ENCODE measurements around the gene TNXB.
A peak's percentile ranks its signal among the peaks of the same experiment; 100 is the strongest.

The TNXB gene

DNA sequence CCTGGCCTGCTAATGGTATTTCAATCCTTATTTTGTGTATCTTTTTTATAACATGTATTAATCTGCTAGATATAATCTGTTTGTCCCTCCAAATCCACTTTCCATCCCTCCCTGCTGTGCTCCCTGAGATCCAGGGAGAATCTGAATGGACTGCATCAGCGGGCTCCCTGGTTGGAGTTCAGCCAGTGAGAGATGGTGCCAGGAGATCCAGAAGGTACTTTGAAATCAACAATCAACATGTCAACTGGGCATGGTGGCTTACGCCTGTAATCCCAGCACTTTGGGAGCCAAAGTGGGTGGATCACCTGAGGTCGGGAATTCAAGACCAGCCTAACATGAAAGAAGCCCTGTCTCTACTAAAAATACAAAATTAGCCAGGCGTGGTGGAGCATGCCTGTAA is 14.5 kb upstream of the TNXB start:
- Histone ChIP-seq H3K4ac (ENCODE audit: low read length) (no peak overlapping the region), H3K36me3 (replicated peaks in 1 of 2; ENCODE audit: control insufficient read depth in 2 of 2, insufficient read depth in 2 of 2, low read length in 2 of 2) (peaks cover 31 to 69% of the 10 kb centered on the region in 2 donors), H4K8ac (ENCODE audit: low read depth, low read length) (no peak overlapping the region), H2BK15ac (ENCODE audit: low read length) (no peak overlapping the region), H3K9me3 (replicated peaks in 1 of 2; ENCODE audit: control insufficient read depth in 2 of 2, insufficient read depth in 1 of 2, low read depth in 1 of 2, low read length in 2 of 2) (no peaks in the 10 kb centered on the region), H3K79me1 (ENCODE audit: low read depth, low read length) (peaks cover 4% of the 10 kb centered on the region), H3K4me1 (ENCODE audit: control insufficient read depth in 2 of 2, insufficient read depth in 1 of 2, low read depth in 1 of 2, low read length in 2 of 2) (peaks cover 8 to 15% of the 10 kb centered on the region in 2 donors), H3K4me2 (ENCODE audit: insufficient read depth, low read length, poor library complexity, severe bottlenecking) (no peak overlapping the region), H3K23ac (ENCODE audit: low read depth, low read length, poor library complexity) (no peak overlapping the region), H3K18ac (ENCODE audit: low read length) (no peak overlapping the region), H3K4me3 (ENCODE audit: low read length in 2 of 2) (no peak overlapping the region), H2BK12ac (ENCODE audit: low read length) (no peak overlapping the region), H3K9ac (ENCODE audit: low read depth, low read length, poor library complexity) (no peak overlapping the region), H3K14ac (ENCODE audit: low read length) (no peak overlapping the region), H3K27ac (replicated peaks; ENCODE audit: low read length) (no peak overlapping the region), H2AK5ac (ENCODE audit: low read depth, low read length) (no peak overlapping the region), H2BK120ac (ENCODE audit: low read depth, low read length) (no peak overlapping the region), H4K91ac (ENCODE audit: low read depth, low read length, poor library complexity) (no peak overlapping the region), H2AFZ (ENCODE audit: low read length) (no peak overlapping the region), H2BK5ac (ENCODE audit: low read length) (no peak overlapping the region), H3K27me3 (ENCODE audit: control insufficient read depth in 3 of 3, insufficient read depth in 3 of 3, low read depth in 1 of 3, low read length in 3 of 3) (no peaks in the 10 kb centered on the region)
- no peak for DNase-seq (ENCODE audit: low spot score)
- no CpG with 5 or more reads among the region's 4 CpGs for WGBS, 2 donors (ENCODE audit: extremely low coverage in 2 of 2, insufficient read length in 2 of 2, insufficient replicate concordance in 1 of 2)

DNA sequence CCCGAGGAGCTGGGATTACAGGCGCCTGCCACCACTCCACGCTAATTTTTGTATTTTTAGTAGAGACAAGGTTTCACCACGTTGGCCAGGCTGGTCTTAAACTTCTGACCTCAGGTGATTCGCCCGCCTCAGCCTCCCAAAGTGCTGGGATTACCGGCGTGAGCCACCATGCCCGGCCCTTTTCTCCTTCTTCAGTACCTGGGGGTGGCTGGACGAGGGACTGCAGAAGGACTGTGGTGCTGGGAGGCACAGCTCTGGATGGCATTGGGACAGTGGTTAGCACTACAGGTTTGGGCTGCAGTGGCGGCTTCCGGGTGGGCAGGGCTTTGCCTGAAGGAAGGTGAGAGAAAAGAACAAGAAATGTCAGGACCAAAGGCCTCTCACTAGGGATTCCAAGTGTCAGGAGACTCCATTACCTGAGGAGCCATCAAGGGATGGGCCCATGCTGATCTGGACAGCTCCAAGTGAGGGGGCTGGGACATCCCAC is 11.5 kb upstream of the TNXB start:
- Histone ChIP-seq H2AK5ac (ENCODE audit: low read depth, low read length) (no peak overlapping the region), H3K27ac (replicated peaks; ENCODE audit: low read length) (no peak overlapping the region), H3K23ac (ENCODE audit: low read depth, low read length, poor library complexity) (no peak overlapping the region), H2BK120ac (ENCODE audit: low read depth, low read length) (no peak overlapping the region), H2AFZ (ENCODE audit: low read length) (no peak overlapping the region), H3K4me1 (ENCODE audit: control insufficient read depth in 2 of 2, insufficient read depth in 1 of 2, low read depth in 1 of 2, low read length in 2 of 2) (peaks cover 0 to 5% of the 10 kb centered on the region in 2 donors), H3K4me3 (ENCODE audit: low read length in 2 of 2) (no peak overlapping the region), H3K79me1 (ENCODE audit: low read depth, low read length) (peaks cover 5% of the 10 kb centered on the region), H3K9ac (ENCODE audit: low read depth, low read length, poor library complexity) (no peak overlapping the region), H4K8ac (ENCODE audit: low read depth, low read length) (no peak overlapping the region), H2BK12ac (ENCODE audit: low read length) (no peak overlapping the region), H3K18ac (ENCODE audit: low read length) (no peak overlapping the region), H3K27me3 (ENCODE audit: control insufficient read depth in 3 of 3, insufficient read depth in 3 of 3, low read depth in 1 of 3, low read length in 3 of 3) (no peaks in the 10 kb centered on the region), H3K4ac (ENCODE audit: low read length) (no peak overlapping the region), H2BK15ac (ENCODE audit: low read length) (no peak overlapping the region), H4K91ac (ENCODE audit: low read depth, low read length, poor library complexity) (no peak overlapping the region), H3K4me2 (ENCODE audit: insufficient read depth, low read length, poor library complexity, severe bottlenecking) (no peak overlapping the region), H3K14ac (ENCODE audit: low read length) (no peak overlapping the region), H3K9me3 (replicated peaks in 1 of 2; ENCODE audit: control insufficient read depth in 2 of 2, insufficient read depth in 1 of 2, low read depth in 1 of 2, low read length in 2 of 2) (no peaks in the 10 kb centered on the region), H3K36me3 (replicated peaks in 1 of 2; ENCODE audit: control insufficient read depth in 2 of 2, insufficient read depth in 2 of 2, low read length in 2 of 2) (peaks cover 52 to 85% of the 10 kb centered on the region in 2 donors), H2BK5ac (ENCODE audit: low read length) (no peak overlapping the region)
- WGBS, 2 donors (ENCODE audit: extremely low coverage in 2 of 2, insufficient read length in 2 of 2, insufficient replicate concordance in 1 of 2), result no CpG with 5 or more reads among the region's 12 CpGs
- no peak for DNase-seq (ENCODE audit: low spot score)

DNA sequence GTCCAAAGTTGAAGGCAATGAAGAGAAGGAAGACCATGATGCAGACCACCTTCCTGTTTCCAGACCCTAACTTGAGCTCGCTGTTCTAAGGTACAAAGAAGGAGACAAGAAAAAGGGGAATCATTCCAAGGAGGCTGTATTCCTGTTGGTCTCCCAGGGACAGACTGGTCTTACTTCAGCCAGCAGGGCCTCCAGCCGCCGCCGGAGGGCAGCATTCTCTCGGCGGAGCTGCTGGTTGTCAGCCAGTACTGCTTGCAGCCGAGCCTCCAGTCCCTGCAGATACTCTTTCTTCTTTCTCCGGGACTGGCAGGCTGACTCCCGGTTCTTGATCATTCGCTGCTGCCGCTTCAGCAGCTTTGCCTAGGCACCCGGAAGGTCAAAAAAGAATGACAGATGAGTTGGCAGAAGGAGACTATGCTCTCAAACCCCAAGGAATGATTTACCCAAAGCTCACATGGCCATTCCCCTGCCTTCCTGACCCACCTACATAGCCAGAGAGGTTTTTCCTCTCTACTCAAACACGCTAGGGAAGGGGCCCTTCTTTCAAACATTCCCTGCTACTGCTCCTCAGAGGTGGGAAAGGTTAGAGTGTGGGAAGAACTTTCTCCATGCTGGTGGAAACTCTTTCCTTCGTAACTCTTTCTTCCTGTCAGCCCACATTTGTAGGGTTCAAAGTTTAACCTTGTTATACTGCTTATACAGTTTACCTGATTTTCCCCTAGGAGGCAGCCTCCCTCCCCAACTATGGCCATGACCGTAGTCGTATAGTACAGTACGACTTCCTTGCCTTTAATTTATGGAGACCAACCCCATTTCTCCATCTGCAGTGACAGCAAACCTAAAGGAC is 9.9 kb upstream of the TNXB start:
- Histone ChIP-seq H4K91ac (ENCODE audit: low read depth, low read length, poor library complexity) (no peak overlapping the region), H3K4ac (ENCODE audit: low read length) (no peak overlapping the region), H3K36me3 (replicated peaks in 1 of 2; ENCODE audit: control insufficient read depth in 2 of 2, insufficient read depth in 2 of 2, low read length in 2 of 2) (peaks cover 50 to 82% of the 10 kb centered on the region in 2 donors), H4K8ac (ENCODE audit: low read depth, low read length) (no peak overlapping the region), H2BK5ac (ENCODE audit: low read length) (no peak overlapping the region), H3K18ac (ENCODE audit: low read length) (no peak overlapping the region), H3K27ac (replicated peaks; ENCODE audit: low read length) (no peak overlapping the region), H3K79me1 (ENCODE audit: low read depth, low read length) (peaks cover 5% of the 10 kb centered on the region), H3K9ac (ENCODE audit: low read depth, low read length, poor library complexity) (peak overlapping the region; percentile 50), H3K4me2 (ENCODE audit: insufficient read depth, low read length, poor library complexity, severe bottlenecking) (no peak overlapping the region), H3K4me3 (ENCODE audit: low read length in 2 of 2) (no peak overlapping the region), H2BK120ac (ENCODE audit: low read depth, low read length) (no peak overlapping the region), H3K4me1 (ENCODE audit: control insufficient read depth in 2 of 2, insufficient read depth in 1 of 2, low read depth in 1 of 2, low read length in 2 of 2) (peaks cover 0 to 5% of the 10 kb centered on the region in 2 donors), H2AFZ (ENCODE audit: low read length) (peak overlapping the region; percentile 8), H2BK12ac (ENCODE audit: low read length) (no peak overlapping the region), H3K14ac (ENCODE audit: low read length) (no peak overlapping the region), H3K27me3 (ENCODE audit: control insufficient read depth in 3 of 3, insufficient read depth in 3 of 3, low read depth in 1 of 3, low read length in 3 of 3) (no peaks in the 10 kb centered on the region), H3K23ac (ENCODE audit: low read depth, low read length, poor library complexity) (no peak overlapping the region), H2AK5ac (ENCODE audit: low read depth, low read length) (no peak overlapping the region), H2BK15ac (ENCODE audit: low read length) (no peak overlapping the region), H3K9me3 (replicated peaks in 1 of 2; ENCODE audit: control insufficient read depth in 2 of 2, insufficient read depth in 1 of 2, low read depth in 1 of 2, low read length in 2 of 2) (no peaks in the 10 kb centered on the region)
- peak; percentile 67 for DNase-seq (ENCODE audit: low spot score)
- no CpG with 5 or more reads among the region's 17 CpGs for WGBS, 2 donors (ENCODE audit: extremely low coverage in 2 of 2, insufficient read length in 2 of 2, insufficient replicate concordance in 1 of 2)

DNA sequence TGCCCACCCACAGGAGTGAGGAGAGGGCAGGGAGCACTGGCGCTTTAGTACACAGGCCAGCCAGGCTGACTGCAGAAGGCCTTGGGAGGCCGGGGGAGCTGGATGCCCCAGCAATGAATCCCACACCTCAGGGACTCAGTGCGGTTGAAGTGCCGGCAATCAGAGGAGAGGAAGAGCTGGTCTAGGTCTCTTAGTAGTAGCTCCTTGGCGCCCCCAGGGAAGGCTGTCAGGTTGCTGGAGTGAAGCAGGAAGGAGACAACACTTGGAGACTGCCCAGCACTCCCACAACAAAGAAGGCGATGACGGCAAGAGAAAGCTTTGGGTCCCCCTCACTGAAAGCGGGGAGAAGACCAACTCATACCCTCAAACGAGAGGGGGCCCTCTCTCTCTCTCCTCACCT is 8.3 kb upstream of the TNXB start:
- Histone ChIP-seq H3K79me1 (ENCODE audit: low read depth, low read length) (peaks cover 2% of the 10 kb centered on the region), H2BK12ac (ENCODE audit: low read length) (no peak overlapping the region), H2AFZ (ENCODE audit: low read length) (no peak overlapping the region), H2BK5ac (ENCODE audit: low read length) (no peak overlapping the region), H3K4me3 (ENCODE audit: low read length in 2 of 2) (no peak overlapping the region), H3K27me3 (ENCODE audit: control insufficient read depth in 3 of 3, insufficient read depth in 3 of 3, low read depth in 1 of 3, low read length in 3 of 3) (no peaks in the 10 kb centered on the region), H2AK5ac (ENCODE audit: low read depth, low read length) (no peak overlapping the region), H4K91ac (ENCODE audit: low read depth, low read length, poor library complexity) (no peak overlapping the region), H2BK15ac (ENCODE audit: low read length) (no peak overlapping the region), H3K27ac (replicated peaks; ENCODE audit: low read length) (no peak overlapping the region), H3K4me1 (ENCODE audit: control insufficient read depth in 2 of 2, insufficient read depth in 1 of 2, low read depth in 1 of 2, low read length in 2 of 2) (peaks cover 4 to 7% of the 10 kb centered on the region in 2 donors), H3K4me2 (ENCODE audit: insufficient read depth, low read length, poor library complexity, severe bottlenecking) (no peak overlapping the region), H3K18ac (ENCODE audit: low read length) (no peak overlapping the region), H2BK120ac (ENCODE audit: low read depth, low read length) (no peak overlapping the region), H3K9ac (ENCODE audit: low read depth, low read length, poor library complexity) (no peak overlapping the region), H3K4ac (ENCODE audit: low read length) (no peak overlapping the region), H3K9me3 (replicated peaks in 1 of 2; ENCODE audit: control insufficient read depth in 2 of 2, insufficient read depth in 1 of 2, low read depth in 1 of 2, low read length in 2 of 2) (peaks cover 0 to 2% of the 10 kb centered on the region in 2 donors), H3K36me3 (replicated peaks in 1 of 2; ENCODE audit: control insufficient read depth in 2 of 2, insufficient read depth in 2 of 2, low read length in 2 of 2) (peaks cover 53 to 72% of the 10 kb centered on the region in 2 donors), H3K14ac (ENCODE audit: low read length) (no peak overlapping the region), H4K8ac (ENCODE audit: low read depth, low read length) (no peak overlapping the region), H3K23ac (ENCODE audit: low read depth, low read length, poor library complexity) (no peak overlapping the region)
- no CpG with 5 or more reads among the region's 9 CpGs for WGBS, 2 donors (ENCODE audit: extremely low coverage in 2 of 2, insufficient read length in 2 of 2, insufficient replicate concordance in 1 of 2)
- no peak for DNase-seq (ENCODE audit: low spot score)

Measured in neuronal stem cell (in vitro differentiated cells).